SK-MEL-5 (cell line): Measurements from ENCODE around the gene GMPS. TPM values are rescaled to one million over a fixed set of nuclear protein-coding genes. Genes with fewer than 3 reads are reported as not detected.
A peak's percentile ranks its signal among the peaks of the same experiment; 100 is the strongest.
"Not testable (repeated sequence)": the region's sequence is repeated elsewhere in the genome, so short reads cannot be mapped to it uniquely, and the experiment has no call there.

Source experiments
- DNase-seq: peaks from one replicate; pipeline ENCODE4 v3.0.0-alpha.2; 2016; ENCODE audit warnings: low read depth, low spot score
- in situ Hi-C: cut with HindIII; loops from 2 replicates; pipeline ENCODE4 v1.10.0; 2016; ENCODE audit warnings: low sequenced_read_pairs, high pct_unique_total_duplicates, low pct_unique_long_range_greater_than_20kb
- total RNA-seq: library from RNA; depleted of rRNA; stranded (reverse); fragments of >200 nt; shearing (Covaris generic); gene quantifications from 2 replicates; pipeline ENCODE4 v1.2.3, GENCODE V29; 2014

Gene GMPS
- total RNA-seq, 1 experiment from 2014 or later: 49.6 TPM

- no peak for DNase-seq
- in situ Hi-C loops: no loop called here
Observed at GRCh38 chr3:155863072-155863784, 7.2 kb upstream of the GMPS start.

- in situ Hi-C loops: no loop called here
- DNase-seq: no peak
Observed at GRCh38 chr3:155869691-155870090, 759 bp upstream of the GMPS start.

- in situ Hi-C loops: no loop called here
- DNase-seq: no peak
Observed at GRCh38 chr3:155870945-155871745, 695 bp downstream of the GMPS start.

- in situ Hi-C loops: no loop called here
- DNase-seq: no peak
Observed at GRCh38 chr3:155871746-155872158, 1.3 kb downstream of the GMPS start.

GRCh38 chr3:155872904-155873646, 2.6 kb downstream of the GMPS start:
- in situ Hi-C loops: no loop called here
- no peak for DNase-seq

- no peak for DNase-seq
- in situ Hi-C loops: no loop called here
Observed at GRCh38 chr3:155876037-155876436, 5.6 kb downstream of the GMPS start.

- no peak for DNase-seq
- in situ Hi-C loops: no loop called here
Observed at GRCh38 chr3:155876503-155876902, 6.1 kb downstream of the GMPS start.

GRCh38 chr3:155880286-155880685, 9.8 kb downstream of the GMPS start:
- no peak for DNase-seq
- in situ Hi-C loops: no loop called here

GRCh38 chr3:155884292-155884691, 13.8 kb downstream of the GMPS start:
- no peak for DNase-seq
- in situ Hi-C loops: no loop called here

GRCh38 chr3:155885292-155885691, 14.8 kb downstream of the GMPS start:
- no peak for DNase-seq
- in situ Hi-C loops: no loop called here

- in situ Hi-C loops, DNase-seq: not testable (repeated sequence)
Observed at GRCh38 chr3:155886348-155886747, 15.9 kb downstream of the GMPS start.

GRCh38 chr3:155886915-155887314, 16.5 kb downstream of the GMPS start:
- in situ Hi-C loops: no loop called here
- DNase-seq: no peak

GRCh38 chr3:155889212-155889611, 18.8 kb downstream of the GMPS start:
- in situ Hi-C loops: no loop called here
- no peak for DNase-seq

- in situ Hi-C loops: no loop called here
- DNase-seq: no peak
Observed at GRCh38 chr3:155889952-155890351, 19.5 kb downstream of the GMPS start.

GRCh38 chr3:155890671-155891190, 20.3 kb downstream of the GMPS start:
- peak; percentile 51 for DNase-seq
- in situ Hi-C loops: no loop called here

GRCh38 chr3:155891321-155891720, 20.9 kb downstream of the GMPS start:
- in situ Hi-C loops: no loop called here
- DNase-seq: no peak

GRCh38 chr3:155895379-155895900, 25.0 kb downstream of the GMPS start:
- in situ Hi-C loops: no loop called here

GRCh38 chr3:155906900-155907299, 36.5 kb downstream of the GMPS start:
- in situ Hi-C loops: no loop called here
- no peak for DNase-seq

More at GRCh38 chr3:155895379-155895900, 25.0 kb downstream of the GMPS start:
- DNase-seq: no peak
